ENCODE measurements around the gene C1orf116.

The C1orf116 gene

GRCh38 chr1:207013321-207014085 lies 19.1 kb downstream of the C1orf116 start:
- Histone ChIP-seq H3K14ac (ENCODE audit: low read length) (no peak overlapping the region), H3K4ac (ENCODE audit: low read depth, low read length) (no peak overlapping the region), H3K18ac (ENCODE audit: low read length) (no peak overlapping the region), H2AK5ac (ENCODE audit: low read length) (no peak overlapping the region), H3K4me2 (ENCODE audit: low read length) (no peak overlapping the region), H2AFZ (ENCODE audit: insufficient read depth, low read length, poor library complexity) (no peak overlapping the region), H4K8ac (ENCODE audit: low read depth, low read length) (no peak overlapping the region), H2BK120ac (ENCODE audit: insufficient read depth, low read length, poor library complexity) (no peak overlapping the region), H3K79me1 (ENCODE audit: low read length) (no peaks in the 10 kb centered on the region), H3K23ac (ENCODE audit: low read length) (no peak overlapping the region), H3K27me3 (ENCODE audit: insufficient read depth, low read length) (no peaks in the 10 kb centered on the region), H3K79me2 (ENCODE audit: control insufficient read depth, insufficient read depth, low read length, poor library complexity) (no peaks in the 10 kb centered on the region), H3K4me1 (ENCODE audit: control insufficient read depth in 1 of 2, insufficient read depth in 2 of 2, low read length in 2 of 2) (no peaks in the 10 kb centered on the region), H3K4me3 (ENCODE audit: low read depth, low read length) (no peak overlapping the region), H2BK5ac (ENCODE audit: low read depth, low read length, poor library complexity) (no peak overlapping the region), H3K36me3 (ENCODE audit: control insufficient read depth in 1 of 2, insufficient read depth in 2 of 2, low read length in 2 of 2) (no peaks in the 10 kb centered on the region), H3K9me3 (ENCODE audit: insufficient read depth, low read depth, low read length) (no peaks in the 10 kb centered on the region), H3K9ac (ENCODE audit: low read length) (no peak overlapping the region), H4K12ac (ENCODE audit: low read depth, low read length) (no peak overlapping the region), H4K91ac (ENCODE audit: low read depth, low read length) (no peak overlapping the region), H2BK12ac (ENCODE audit: low read length) (no peak overlapping the region), H3K27ac (ENCODE audit: low read depth, low read length) (no peak overlapping the region)
- DNase-seq, result no peak
- no CpG with 5 or more reads among the region's 6 CpGs for WGBS (ENCODE audit: extremely low coverage, insufficient coverage, insufficient read length)

DNA sequence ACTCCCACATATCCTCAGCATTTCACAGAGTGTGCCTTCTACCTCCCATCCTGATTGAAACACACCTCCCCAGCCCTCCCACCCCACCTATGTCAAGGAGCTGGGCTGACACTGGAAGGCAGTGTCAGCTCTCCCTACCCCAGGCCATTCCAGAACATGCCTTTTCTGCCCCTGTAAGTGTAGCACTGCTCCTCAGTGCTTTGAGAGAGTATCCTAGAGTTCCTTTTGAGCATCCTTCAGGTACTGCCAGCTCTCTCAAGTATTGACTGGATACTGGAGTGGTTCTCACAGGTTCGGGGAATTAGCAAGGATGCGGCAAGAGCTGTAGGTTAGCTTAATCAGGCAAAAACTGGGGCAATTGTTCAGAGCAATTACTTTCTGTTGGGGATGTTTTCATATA lies 21.8 kb downstream of the C1orf116 start:
- Histone ChIP-seq H4K91ac (ENCODE audit: low read depth, low read length) (no peak overlapping the region), H2AFZ (ENCODE audit: insufficient read depth, low read length, poor library complexity) (no peak overlapping the region), H3K4me2 (ENCODE audit: low read length) (no peak overlapping the region), H2BK5ac (ENCODE audit: low read depth, low read length, poor library complexity) (no peak overlapping the region), H2AK5ac (ENCODE audit: low read length) (no peak overlapping the region), H3K79me1 (ENCODE audit: low read length) (no peaks in the 10 kb centered on the region), H3K14ac (ENCODE audit: low read length) (no peak overlapping the region), H3K18ac (ENCODE audit: low read length) (no peak overlapping the region), H3K27me3 (ENCODE audit: insufficient read depth, low read length) (no peaks in the 10 kb centered on the region), H4K8ac (ENCODE audit: low read depth, low read length) (no peak overlapping the region), H3K27ac (ENCODE audit: low read depth, low read length) (no peak overlapping the region), H3K9ac (ENCODE audit: low read length) (no peak overlapping the region), H3K23ac (ENCODE audit: low read length) (no peak overlapping the region), H4K12ac (ENCODE audit: low read depth, low read length) (no peak overlapping the region), H3K4me1 (ENCODE audit: control insufficient read depth in 1 of 2, insufficient read depth in 2 of 2, low read length in 2 of 2) (peaks cover 3 to 4% of the 10 kb centered on the region in 2 experiments), H3K79me2 (ENCODE audit: control insufficient read depth, insufficient read depth, low read length, poor library complexity) (no peaks in the 10 kb centered on the region), H3K4me3 (ENCODE audit: low read depth, low read length) (no peak overlapping the region), H3K9me3 (ENCODE audit: insufficient read depth, low read depth, low read length) (no peaks in the 10 kb centered on the region), H2BK120ac (ENCODE audit: insufficient read depth, low read length, poor library complexity) (no peak overlapping the region), H2BK12ac (ENCODE audit: low read length) (no peak overlapping the region), H3K4ac (ENCODE audit: low read depth, low read length) (no peak overlapping the region), H3K36me3 (ENCODE audit: control insufficient read depth in 1 of 2, insufficient read depth in 2 of 2, low read length in 2 of 2) (no peaks in the 10 kb centered on the region)
- no peak for DNase-seq
- no CpG with 5 or more reads among the region's 2 CpGs for WGBS (ENCODE audit: extremely low coverage, insufficient coverage, insufficient read length)

DNA sequence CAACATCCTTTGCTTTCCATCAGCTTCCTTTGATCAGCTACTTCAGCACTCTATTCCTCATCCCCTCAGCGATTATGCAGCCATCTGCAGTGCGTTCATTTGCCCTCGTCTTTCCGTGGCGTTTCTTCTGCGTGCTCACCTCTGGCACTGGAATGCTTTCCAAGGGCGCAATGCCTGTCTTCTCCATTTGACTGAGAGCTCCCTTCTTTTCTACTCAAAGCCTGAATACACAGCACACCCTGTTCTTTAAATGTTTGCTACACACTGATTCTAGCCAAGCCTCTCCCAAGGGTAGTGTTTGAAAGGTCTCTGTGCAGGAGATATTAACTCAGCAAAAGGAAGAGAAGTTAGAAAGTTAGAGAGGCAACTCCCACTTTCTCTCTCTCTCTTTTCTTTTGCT lies 22.6 kb downstream of the C1orf116 start:
- peaks cover 3 to 4% of the 10 kb centered on the region in 2 experiments for H3K4me1 ChIP-seq (ENCODE audit: control insufficient read depth in 1 of 2, insufficient read depth in 2 of 2, low read length in 2 of 2)
- no peaks in the 10 kb centered on the region for H3K79me2 ChIP-seq (ENCODE audit: control insufficient read depth, insufficient read depth, low read length, poor library complexity)
- no peaks in the 10 kb centered on the region for H3K36me3 ChIP-seq (ENCODE audit: control insufficient read depth in 1 of 2, insufficient read depth in 2 of 2, low read length in 2 of 2)
- no peak overlapping the region for H3K4me2 ChIP-seq (ENCODE audit: low read length)
- no peak overlapping the region for H3K9ac ChIP-seq (ENCODE audit: low read length)
- H2BK12ac ChIP-seq (ENCODE audit: low read length), result no peak overlapping the region
- H3K14ac ChIP-seq (ENCODE audit: low read length), result no peak overlapping the region
- no peak overlapping the region for H2BK120ac ChIP-seq (ENCODE audit: insufficient read depth, low read length, poor library complexity)
- no peak overlapping the region for H3K18ac ChIP-seq (ENCODE audit: low read length)
- no peaks in the 10 kb centered on the region for H3K9me3 ChIP-seq (ENCODE audit: insufficient read depth, low read depth, low read length)
- no peak overlapping the region for H3K4ac ChIP-seq (ENCODE audit: low read depth, low read length)
- no peak overlapping the region for H2AK5ac ChIP-seq (ENCODE audit: low read length)
- H4K91ac ChIP-seq (ENCODE audit: low read depth, low read length), result no peak overlapping the region
- H3K79me1 ChIP-seq (ENCODE audit: low read length), result no peaks in the 10 kb centered on the region
- H3K23ac ChIP-seq (ENCODE audit: low read length), result no peak overlapping the region
- no peak overlapping the region for H2AFZ ChIP-seq (ENCODE audit: insufficient read depth, low read length, poor library complexity)
- H2BK5ac ChIP-seq (ENCODE audit: low read depth, low read length, poor library complexity), result no peak overlapping the region
- no peak overlapping the region for H4K12ac ChIP-seq (ENCODE audit: low read depth, low read length)
- no CpG with 5 or more reads among the region's 7 CpGs for WGBS (ENCODE audit: extremely low coverage, insufficient coverage, insufficient read length)
- H4K8ac ChIP-seq (ENCODE audit: low read depth, low read length), result no peak overlapping the region
- DNase-seq, result no peak
- no peak overlapping the region for H3K4me3 ChIP-seq (ENCODE audit: low read depth, low read length)
- no peaks in the 10 kb centered on the region for H3K27me3 ChIP-seq (ENCODE audit: insufficient read depth, low read length)
- H3K27ac ChIP-seq (ENCODE audit: low read depth, low read length), result no peak overlapping the region

DNA sequence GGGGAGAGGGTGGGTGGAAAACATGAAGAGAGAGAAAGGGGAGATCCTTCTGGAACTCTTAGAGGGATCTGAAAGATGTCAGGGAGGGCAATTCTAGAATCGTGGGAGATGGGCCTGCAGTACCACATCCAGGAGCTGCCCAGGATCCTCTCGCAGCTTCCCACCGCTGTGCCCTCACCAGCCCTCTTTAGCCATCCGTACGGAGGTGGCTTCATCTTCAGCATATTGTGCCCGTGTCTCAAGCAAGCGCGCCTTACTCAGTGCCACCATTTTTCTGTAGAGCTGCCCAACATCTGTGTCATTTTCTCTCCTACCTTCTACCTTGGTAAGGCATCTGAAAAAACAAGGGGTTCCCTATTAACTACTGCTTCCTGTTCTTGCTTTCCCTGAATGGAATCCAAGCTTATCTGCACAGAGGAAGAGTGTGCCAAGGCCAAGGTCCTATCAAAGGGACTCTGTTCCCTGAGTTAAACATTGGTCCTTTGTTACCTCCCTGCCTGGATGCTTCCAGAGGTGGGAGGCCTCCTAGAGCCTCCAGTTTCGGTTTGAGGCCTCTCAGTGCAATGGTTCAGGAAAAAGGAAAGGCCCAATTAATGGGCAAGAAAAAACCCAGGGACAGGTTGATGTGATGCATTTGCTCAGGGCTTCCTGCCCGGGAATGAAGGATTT lies 23.2 kb downstream of the C1orf116 start:
- Histone ChIP-seq H3K27me3 (ENCODE audit: insufficient read depth, low read length) (no peaks in the 10 kb centered on the region), H4K8ac (ENCODE audit: low read depth, low read length) (no peak overlapping the region), H3K4me1 (ENCODE audit: control insufficient read depth in 1 of 2, insufficient read depth in 2 of 2, low read length in 2 of 2) (peaks cover 3 to 4% of the 10 kb centered on the region in 2 experiments), H3K79me2 (ENCODE audit: control insufficient read depth, insufficient read depth, low read length, poor library complexity) (no peaks in the 10 kb centered on the region), H3K23ac (ENCODE audit: low read length) (no peak overlapping the region), H4K12ac (ENCODE audit: low read depth, low read length) (no peak overlapping the region), H4K91ac (ENCODE audit: low read depth, low read length) (no peak overlapping the region), H2BK12ac (ENCODE audit: low read length) (no peak overlapping the region), H3K36me3 (ENCODE audit: control insufficient read depth in 1 of 2, insufficient read depth in 2 of 2, low read length in 2 of 2) (no peaks in the 10 kb centered on the region), H3K4me3 (ENCODE audit: low read depth, low read length) (no peak overlapping the region), H2AK5ac (ENCODE audit: low read length) (no peak overlapping the region), H3K27ac (ENCODE audit: low read depth, low read length) (no peak overlapping the region), H3K18ac (ENCODE audit: low read length) (no peak overlapping the region), H3K79me1 (ENCODE audit: low read length) (no peaks in the 10 kb centered on the region), H3K9me3 (ENCODE audit: insufficient read depth, low read depth, low read length) (no peaks in the 10 kb centered on the region), H2BK120ac (ENCODE audit: insufficient read depth, low read length, poor library complexity) (no peak overlapping the region), H3K9ac (ENCODE audit: low read length) (no peak overlapping the region), H3K4ac (ENCODE audit: low read depth, low read length) (no peak overlapping the region), H2AFZ (ENCODE audit: insufficient read depth, low read length, poor library complexity) (no peak overlapping the region), H3K14ac (ENCODE audit: low read length) (no peak overlapping the region), H3K4me2 (ENCODE audit: low read length) (no peak overlapping the region), H2BK5ac (ENCODE audit: low read depth, low read length, poor library complexity) (no peak overlapping the region)
- no CpG with 5 or more reads among the region's 10 CpGs for WGBS (ENCODE audit: extremely low coverage, insufficient coverage, insufficient read length)
- no peak for DNase-seq
